ENCODE data around the gene CDON. TPM values are rescaled to one million over a fixed set of nuclear protein-coding genes. Genes with fewer than 3 reads are reported as not detected.

Gene CDON
- total and polyA plus RNA-seq, 9 of the 15 experiments (the other 6 are each of a cell fraction or from before 2014, with no cell fraction given), result 0.08 to 0.64 (median 0.40) TPM

GRCh38 chr11:126079621-126080124 lies 17.0 kb upstream of the CDON start:
- no peak overlapping the region for H3K4me3 ChIP-seq
- no TSS peak for BruUV-seq (replicated peaks)
- DNase-seq (ENCODE audit: extremely low read depth in 1 of 4, low spot score in 3 of 4), result no peak
- H3K9me3 ChIP-seq (replicated peaks; ENCODE audit: control insufficient read depth, insufficient read depth, low read depth, low read length), result no peaks in the 10 kb centered on the region
- no peaks in the 10 kb centered on the region; the same call in 1 of the 2 replicates for H4K20me1 ChIP-seq (replicated peaks; ENCODE audit: control insufficient read depth, insufficient read depth, low read length)
- intact Hi-C loops (cut with micrococcal nuclease), result no loop called here
- CTCF ChIA-PET (ENCODE audit: low intra/inter-chr PET ratio), result no interaction called here
- 3% methylated on average over 6 of the region's 6 CpGs for WGBS (ENCODE audit: insufficient coverage, low coverage, missing lambda C conversion rate)
- no peak overlapping the region for H2AFZ ChIP-seq (ENCODE audit: low read depth, low read length)
- H3K27ac ChIP-seq (ENCODE audit: extremely low read depth, low read depth, low read length), result no peak overlapping the region
- no peak for FAIRE-seq
- no peaks in the 10 kb centered on the region for H3K9me1 ChIP-seq (ENCODE audit: control insufficient read depth, insufficient read depth, low read length)
- no peaks in the 10 kb centered on the region for H3K79me2 ChIP-seq (ENCODE audit: control insufficient read depth, insufficient read depth, low read length)
- in situ Hi-C loops (cut with MboI), result no loop called here
- H3K36me3 ChIP-seq (ENCODE audit: control insufficient read depth, insufficient read depth, low read length), result no peaks in the 10 kb centered on the region
- H3K4me2 ChIP-seq (ENCODE audit: insufficient read depth, low read length), result no peak overlapping the region
- peaks cover 26 to 55% of the 10 kb centered on the region in 2 experiments for H3K27me3 ChIP-seq (ENCODE audit: control insufficient read depth in 2 of 2, insufficient read depth in 2 of 2, low read length in 2 of 2)
- peak; percentile 57; the same call in 2 of the 3 replicates for ATAC-seq
- no peak overlapping the region for H3K9ac ChIP-seq (ENCODE audit: insufficient read depth in 1 of 2, low read depth in 2 of 2, low read length in 2 of 2)
- TF ChIP-seq HES1 (IDR thresholded peaks at IDR 0.05; ENCODE audit: low read depth) (no peak), GATA2 (CRISPR knock-in tag; IDR thresholded peaks at IDR 0.05) (no peak), FUS (optimal IDR thresholded peaks at IDR 0.05; ENCODE audit: low read depth, low read length) (no peak)
- no peaks in the 10 kb centered on the region for H3K4me1 ChIP-seq (replicated peaks in 1 of 2; ENCODE audit: control insufficient read depth in 2 of 2, insufficient read depth in 2 of 2, low read length in 2 of 2)
- POLR2A ChIA-PET, result interaction anchor here (0.7 kb wide), 1 partner anchor 128 kb away, joined by 5 read pairs; no protein-coding TSS in a partner anchor

- Histone ChIP-seq H3K9me3 (replicated peaks; ENCODE audit: control insufficient read depth, insufficient read depth, low read depth, low read length) (no peaks in the 10 kb centered on the region), H3K4me1 (replicated peaks in 1 of 2; ENCODE audit: control insufficient read depth in 2 of 2, insufficient read depth in 2 of 2, low read length in 2 of 2) (no peaks in the 10 kb centered on the region), H3K9ac (ENCODE audit: insufficient read depth in 1 of 2, low read depth in 2 of 2, low read length in 2 of 2) (no peak overlapping the region), H4K20me1 (replicated peaks; ENCODE audit: control insufficient read depth, insufficient read depth, low read length) (no peaks in the 10 kb centered on the region; the same call in 1 of the 2 replicates), H3K4me3 (no peak overlapping the region), H2AFZ (ENCODE audit: low read depth, low read length) (no peak overlapping the region), H3K79me2 (ENCODE audit: control insufficient read depth, insufficient read depth, low read length) (no peaks in the 10 kb centered on the region), H3K9me1 (ENCODE audit: control insufficient read depth, insufficient read depth, low read length) (no peaks in the 10 kb centered on the region), H3K36me3 (ENCODE audit: control insufficient read depth, insufficient read depth, low read length) (no peaks in the 10 kb centered on the region), H3K4me2 (ENCODE audit: insufficient read depth, low read length) (no peak overlapping the region), H3K27me3 (ENCODE audit: control insufficient read depth in 2 of 2, insufficient read depth in 2 of 2, low read length in 2 of 2) (peaks cover 14 to 31% of the 10 kb centered on the region in 2 experiments), H3K27ac (ENCODE audit: extremely low read depth, low read depth, low read length) (no peak overlapping the region)
- no TSS peak for BruUV-seq (replicated peaks)
- CTCF ChIA-PET (ENCODE audit: low intra/inter-chr PET ratio), result no interaction called here
- DNase-seq (ENCODE audit: extremely low read depth in 1 of 4, low spot score in 3 of 4) (no peak), ATAC-seq (no peak), FAIRE-seq (no peak)
- 0% methylated on average over 1 of the region's 1 CpG for WGBS (ENCODE audit: insufficient coverage, low coverage, missing lambda C conversion rate)
- TF ChIP-seq, protein P1, sequence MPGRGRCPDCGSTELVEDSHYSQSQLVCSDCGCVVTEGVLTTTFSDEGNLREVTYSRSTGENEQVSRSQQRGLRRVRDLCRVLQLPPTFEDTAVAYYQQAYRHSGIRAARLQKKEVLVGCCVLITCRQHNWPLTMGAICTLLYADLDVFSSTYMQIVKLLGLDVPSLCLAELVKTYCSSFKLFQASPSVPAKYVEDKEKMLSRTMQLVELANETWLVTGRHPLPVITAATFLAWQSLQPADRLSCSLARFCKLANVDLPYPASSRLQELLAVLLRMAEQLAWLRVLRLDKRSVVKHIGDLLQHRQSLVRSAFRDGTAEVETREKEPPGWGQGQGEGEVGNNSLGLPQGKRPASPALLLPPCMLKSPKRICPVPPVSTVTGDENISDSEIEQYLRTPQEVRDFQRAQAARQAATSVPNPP (IDR thresholded peaks at IDR 0.05; ENCODE audit: borderline replicate concordance, insufficient read depth, insufficient read length), result no peak
- TF ChIP-seq MCM7 (IDR thresholded peaks at IDR 0.05) (no peak), POLR2H (tag; IDR thresholded peaks at IDR 0.05; ENCODE audit: low read depth) (no peak), TBL1XR1 (IDR thresholded peaks at IDR 0.05; ENCODE audit: low read length in 2 of 2) (no peak)
- in situ Hi-C loops (cut with MboI) (no loop called here), intact Hi-C loops (cut with micrococcal nuclease) (no loop called here)
- POLR2A ChIA-PET, result no interaction called here
Observed at GRCh38 chr11:126076641-126077040, 14.0 kb upstream of the CDON start.
